Mesendoderm (in vitro differentiated cells): ENCODE data around the gene KIAA1210.

Experiments
- DNase-seq: peaks from one replicate; pipeline ENCODE4 v3.0.0; 2013
- H2AK5ac ChIP-seq: 2 replicates; pipeline ENCODE4 v1.6.1; 2013; ENCODE audit warnings: low read length, inconsistent platforms
- H2BK120ac ChIP-seq: 2 replicates; pipeline ENCODE4 v1.6.1; 2013; ENCODE audit warnings: low read depth, mild to moderate bottlenecking, low read length, moderate library complexity, mixed read lengths
- H2BK15ac ChIP-seq: replicated peaks from 2 replicates; pipeline ENCODE4 v1.6.1; 2013; ENCODE audit warnings: low read depth, mild to moderate bottlenecking, moderate library complexity
- H2BK5ac ChIP-seq: 2 replicates; pipeline ENCODE4 v1.6.1; 2013; ENCODE audit warnings: low read length, inconsistent platforms
- H3K18ac ChIP-seq: 2 replicates; pipeline ENCODE4 v1.6.1; 2013; ENCODE audit warnings: mild to moderate bottlenecking, low read length, mixed read lengths
- H3K23ac ChIP-seq: one replicate; pipeline ENCODE4 v1.6.1; 2013; ENCODE audit warnings: low read length
- H3K27ac ChIP-seq: 2 replicates; pipeline ENCODE4 v1.5.1; 2013; ENCODE audit warnings: low read depth, mild to moderate bottlenecking, inconsistent platforms, low read length, moderate library complexity
- H3K27me3 ChIP-seq: 2 replicates; pipeline ENCODE4 v1.6.1; 2013; ENCODE audit warnings: low read length, control low read depth, mild to moderate bottlenecking, inconsistent platforms; ENCODE audit not compliant: insufficient read depth, poor library complexity
- H3K36me3 ChIP-seq: 2 replicates; pipeline ENCODE4 v1.6.1; 2013; ENCODE audit warnings: low read length, inconsistent platforms; ENCODE audit not compliant: control insufficient read depth, insufficient read depth
- H3K4ac ChIP-seq: one replicate; pipeline ENCODE4 v1.6.1; 2013; ENCODE audit warnings: low read depth, mild to moderate bottlenecking, low read length, moderate library complexity
- H3K4me1 ChIP-seq: 2 replicates; pipeline ENCODE4 v1.6.1; 2013; ENCODE audit warnings: low read depth, low read length, inconsistent platforms; ENCODE audit not compliant: control insufficient read depth
- H3K4me2 ChIP-seq: 2 replicates; pipeline ENCODE4 v1.6.1; 2013; ENCODE audit warnings: low read length
- H3K4me3 ChIP-seq: 2 replicates; pipeline ENCODE4 v1.5.1; 2013; ENCODE audit warnings: mild to moderate bottlenecking, low read length
- H3K56ac ChIP-seq: one replicate; pipeline ENCODE4 v1.6.1; 2013; ENCODE audit warnings: low read length
- H3K79me1 ChIP-seq: 2 replicates; pipeline ENCODE4 v1.6.1; 2013; ENCODE audit warnings: low read length, inconsistent platforms
- H3K79me2 ChIP-seq: 2 replicates; pipeline ENCODE4 v1.6.1; 2013; ENCODE audit warnings: mild to moderate bottlenecking, low read length; ENCODE audit not compliant: control insufficient read depth, insufficient read depth
- H3K9ac ChIP-seq: 2 replicates; pipeline ENCODE4 v1.6.1; 2013; ENCODE audit warnings: low read length, inconsistent platforms
- H4K5ac ChIP-seq: one replicate; pipeline ENCODE4 v1.6.1; 2013; ENCODE audit warnings: low read length
- H4K8ac ChIP-seq: one replicate; pipeline ENCODE4 v1.6.1; 2013; ENCODE audit warnings: low read depth, mild to moderate bottlenecking, control low read depth, low read length, moderate library complexity
- WGBS: extraction: QIAGEN DNeasy Blood & Tissue Kit; methylation state at CpG from one replicate; pipeline ENCODE4 v1.1.7; 2013; ENCODE audit warnings: low lambda C conversion rate, missing lambda C conversion rate; ENCODE audit not compliant: insufficient coverage; ENCODE audit errors: extremely low coverage; 5-methylcytosine and 5-hydroxymethylcytosine counted together

KIAA1210 gene

DNA sequence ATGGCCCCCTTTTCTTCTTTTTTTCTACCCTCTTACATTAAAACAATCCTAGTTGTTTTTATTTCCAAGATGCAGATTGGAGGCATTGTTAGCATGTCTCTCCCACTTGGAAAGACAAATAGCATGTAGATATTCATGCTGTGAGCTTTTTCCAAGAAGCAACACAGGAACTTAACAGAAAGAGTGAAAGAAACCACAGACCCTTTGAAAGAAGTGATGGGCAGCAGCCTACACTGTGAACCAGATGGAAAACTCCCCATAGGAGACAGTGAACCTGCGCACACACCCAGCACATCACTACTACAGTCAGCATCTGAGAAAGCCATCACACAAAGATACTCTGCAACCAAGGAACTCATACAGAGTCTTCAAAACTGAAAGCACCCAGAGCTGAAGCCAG is 37.0 kb downstream of the KIAA1210 start:
- H3K18ac ChIP-seq = no peak overlapping the region
- no peak overlapping the region for H3K4me2 ChIP-seq
- no peak overlapping the region for H2BK120ac ChIP-seq
- H2BK15ac ChIP-seq = no peak overlapping the region
- H3K56ac ChIP-seq = no peak overlapping the region
- H2AK5ac ChIP-seq = no peak overlapping the region
- no CpG with 5 or more reads among the region's 1 CpG for WGBS
- H3K4me1 ChIP-seq = no peaks in the 10 kb centered on the region
- no peaks in the 10 kb centered on the region for H3K79me1 ChIP-seq
- H2BK5ac ChIP-seq = no peak overlapping the region
- H3K4me3 ChIP-seq = no peak overlapping the region
- no peaks in the 10 kb centered on the region for H3K27me3 ChIP-seq
- no peak overlapping the region for H4K8ac ChIP-seq
- no peak overlapping the region for H3K23ac ChIP-seq
- H4K5ac ChIP-seq = no peak overlapping the region
- no peak for DNase-seq
- no peak overlapping the region for H3K4ac ChIP-seq
- no peak overlapping the region for H3K9ac ChIP-seq
- no peak overlapping the region for H3K27ac ChIP-seq
- H3K36me3 ChIP-seq = no peaks in the 10 kb centered on the region
- H3K79me2 ChIP-seq = no peaks in the 10 kb centered on the region

DNA sequence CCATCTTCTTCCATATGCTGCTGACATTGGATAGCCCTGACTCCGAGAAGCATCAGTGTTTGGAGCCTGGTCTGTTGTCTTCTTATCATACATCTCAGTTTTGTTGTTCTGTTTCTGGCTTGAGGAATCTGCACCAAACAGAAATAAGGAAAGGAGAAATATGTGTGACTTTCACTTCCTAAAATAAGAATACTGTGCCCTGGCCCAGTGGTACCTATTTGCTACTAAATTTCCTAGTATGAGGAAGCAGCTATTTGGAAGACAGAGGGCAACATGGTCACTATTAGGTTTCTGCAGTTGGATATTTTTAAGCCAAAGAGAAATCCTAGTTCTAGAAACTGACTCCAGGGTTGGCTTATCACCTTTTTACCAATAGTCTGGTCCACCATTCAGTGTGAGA is 38.0 kb downstream of the KIAA1210 start:
- Histone ChIP-seq H2BK120ac (no peak overlapping the region), H3K79me2 (no peaks in the 10 kb centered on the region), H3K23ac (no peak overlapping the region), H3K9ac (no peak overlapping the region), H3K4me3 (no peak overlapping the region), H3K36me3 (no peaks in the 10 kb centered on the region), H3K4me2 (no peak overlapping the region), H3K27ac (no peak overlapping the region), H3K79me1 (no peaks in the 10 kb centered on the region), H2AK5ac (no peak overlapping the region), H3K4ac (no peak overlapping the region), H3K27me3 (no peaks in the 10 kb centered on the region), H3K18ac (no peak overlapping the region), H4K8ac (no peak overlapping the region), H3K4me1 (no peaks in the 10 kb centered on the region), H2BK15ac (no peak overlapping the region), H2BK5ac (no peak overlapping the region), H4K5ac (no peak overlapping the region), H3K56ac (no peak overlapping the region)
- no CpG with 5 or more reads among the region's 1 CpG for WGBS
- DNase-seq = no peak

DNA sequence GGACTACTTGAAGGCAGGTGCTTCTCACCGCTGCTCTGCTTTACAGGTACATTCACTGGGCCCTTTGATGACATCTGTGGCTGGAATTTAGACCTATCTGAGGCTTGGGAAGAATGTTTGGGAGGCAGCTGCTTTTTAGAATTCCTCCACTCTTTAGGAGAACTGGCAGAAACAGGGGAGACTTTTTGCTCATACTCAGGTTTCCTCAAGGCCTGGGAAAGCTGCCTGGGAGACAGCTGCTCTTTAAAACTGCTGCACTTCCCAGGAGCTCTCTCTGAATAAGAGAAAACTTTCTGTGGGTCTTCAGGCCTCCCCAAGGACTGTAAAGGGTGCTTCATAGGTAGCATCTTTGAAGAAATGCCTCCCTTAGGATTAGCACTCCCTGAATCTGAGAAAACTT is 40.5 kb downstream of the KIAA1210 start:
- Histone ChIP-seq H3K4ac (no peak overlapping the region), H3K4me2 (no peak overlapping the region), H3K36me3 (no peaks in the 10 kb centered on the region), H2BK5ac (no peak overlapping the region), H3K18ac (no peak overlapping the region), H3K9ac (no peak overlapping the region), H2BK15ac (no peak overlapping the region), H4K5ac (no peak overlapping the region), H3K4me3 (no peak overlapping the region), H3K56ac (no peak overlapping the region), H3K23ac (no peak overlapping the region), H3K79me2 (no peaks in the 10 kb centered on the region), H3K79me1 (no peaks in the 10 kb centered on the region), H4K8ac (no peak overlapping the region), H3K27me3 (no peaks in the 10 kb centered on the region), H3K4me1 (no peaks in the 10 kb centered on the region), H3K27ac (no peak overlapping the region), H2BK120ac (no peak overlapping the region), H2AK5ac (no peak overlapping the region)
- no CpG with 5 or more reads among the region's 1 CpG for WGBS
- DNase-seq = no peak

DNA sequence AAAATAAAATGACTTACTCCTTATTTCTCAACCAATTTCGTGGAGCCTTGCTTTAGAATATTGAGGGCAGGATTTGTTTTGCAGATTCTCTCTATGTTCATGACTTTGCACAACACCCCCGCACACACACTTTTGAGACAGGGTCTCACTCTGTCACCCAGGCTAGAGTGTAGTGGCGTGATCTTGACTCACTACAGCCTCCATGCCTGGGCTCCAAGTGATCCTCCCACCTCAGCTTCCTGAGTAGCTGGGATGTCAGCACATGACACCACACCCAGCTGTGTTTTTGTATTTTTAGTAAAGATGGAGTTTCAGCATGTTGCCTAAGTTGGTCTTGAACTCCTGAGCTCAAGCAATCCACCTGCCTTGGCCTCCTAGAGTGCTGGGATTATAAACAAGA is 42.8 kb downstream of the KIAA1210 start:
- no peak overlapping the region for H4K5ac ChIP-seq
- no peaks in the 10 kb centered on the region for H3K27me3 ChIP-seq
- H2AK5ac ChIP-seq = no peak overlapping the region
- H3K36me3 ChIP-seq = no peaks in the 10 kb centered on the region
- no peak overlapping the region for H3K18ac ChIP-seq
- H3K23ac ChIP-seq = no peak overlapping the region
- no CpG with 5 or more reads among the region's 3 CpGs for WGBS
- H3K9ac ChIP-seq = no peak overlapping the region
- no peaks in the 10 kb centered on the region for H3K4me1 ChIP-seq
- no peaks in the 10 kb centered on the region for H3K79me2 ChIP-seq
- no peak overlapping the region for H2BK15ac ChIP-seq
- no peak overlapping the region for H4K8ac ChIP-seq
- H3K27ac ChIP-seq = no peak overlapping the region
- no peak overlapping the region for H3K4me2 ChIP-seq
- no peak overlapping the region for H3K56ac ChIP-seq
- no peak for DNase-seq
- H2BK5ac ChIP-seq = no peak overlapping the region
- H3K4ac ChIP-seq = no peak overlapping the region
- no peaks in the 10 kb centered on the region for H3K79me1 ChIP-seq
- no peak overlapping the region for H3K4me3 ChIP-seq
- no peak overlapping the region for H2BK120ac ChIP-seq

DNA sequence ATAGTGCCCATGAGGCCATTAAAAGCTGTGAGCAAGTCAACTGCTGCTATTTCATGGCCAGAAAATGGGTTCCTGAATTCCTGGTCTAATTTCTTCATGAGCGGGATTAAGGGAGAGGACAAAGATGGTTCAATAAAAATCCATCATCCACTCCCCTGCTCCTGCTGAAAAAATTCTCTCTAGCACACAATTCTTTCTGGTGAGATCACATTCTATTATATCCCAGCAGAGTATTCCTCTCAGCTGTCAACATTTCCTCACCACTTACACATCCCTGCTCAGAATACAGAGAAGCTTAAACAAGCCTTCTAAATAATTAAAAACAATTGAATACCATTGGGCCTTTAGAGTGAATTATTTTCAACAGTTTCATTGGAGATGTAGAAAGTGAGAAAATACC is 45.3 kb downstream of the KIAA1210 start:
- Histone ChIP-seq H4K5ac (no peak overlapping the region), H3K9ac (no peak overlapping the region), H3K4ac (no peak overlapping the region), H2BK120ac (no peak overlapping the region), H3K18ac (no peak overlapping the region), H3K4me3 (no peak overlapping the region), H3K23ac (no peak overlapping the region), H3K27ac (no peak overlapping the region), H2BK5ac (no peak overlapping the region), H4K8ac (no peak overlapping the region), H3K27me3 (no peaks in the 10 kb centered on the region), H3K79me1 (no peaks in the 10 kb centered on the region), H3K4me1 (no peaks in the 10 kb centered on the region), H3K36me3 (no peaks in the 10 kb centered on the region), H2BK15ac (no peak overlapping the region), H2AK5ac (no peak overlapping the region), H3K79me2 (no peaks in the 10 kb centered on the region), H3K56ac (no peak overlapping the region), H3K4me2 (no peak overlapping the region)
- WGBS = no CpG with 5 or more reads among the region's 1 CpG
- no peak for DNase-seq

DNA sequence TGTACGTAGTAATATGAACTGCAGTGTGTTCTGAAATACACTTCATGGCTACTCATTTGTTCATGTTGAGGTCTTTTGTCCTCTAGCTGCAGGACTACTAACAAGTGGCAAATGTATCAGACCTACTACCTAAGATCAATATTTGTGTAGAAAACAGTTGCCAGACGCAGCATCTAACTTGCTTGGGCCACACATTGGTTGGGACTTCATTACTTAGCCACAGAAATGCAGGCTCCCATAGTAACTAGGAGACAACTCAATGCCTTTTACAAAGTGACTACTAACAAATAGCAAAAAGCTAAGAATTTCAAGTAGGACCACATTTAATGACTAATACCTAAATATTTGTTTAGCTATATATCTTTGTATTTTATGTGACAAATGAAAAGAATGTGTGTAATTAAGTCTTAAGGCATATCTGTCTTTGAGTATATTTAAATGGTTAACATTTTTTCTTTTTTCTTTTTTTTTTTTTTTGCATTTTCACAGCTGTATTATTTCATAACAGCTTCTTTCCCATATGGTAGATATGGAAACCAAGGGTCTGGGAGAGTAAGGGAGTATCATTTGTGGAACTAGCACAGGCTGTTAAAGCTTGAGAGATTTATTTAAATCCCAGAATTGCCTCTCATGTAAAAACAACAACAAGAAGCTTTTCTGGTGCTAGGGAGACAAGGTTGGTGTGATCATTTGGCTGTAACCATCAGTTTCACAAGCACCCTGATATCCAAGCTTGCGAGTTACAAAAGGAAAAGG is 52.2 kb downstream of the KIAA1210 start:
- Histone ChIP-seq H4K8ac (no peak overlapping the region), H3K56ac (no peak overlapping the region), H2BK15ac (no peak overlapping the region), H3K27ac (no peak overlapping the region), H3K18ac (no peak overlapping the region), H2BK120ac (no peak overlapping the region), H3K4me1 (no peaks in the 10 kb centered on the region), H3K23ac (no peak overlapping the region), H3K4me2 (no peak overlapping the region), H3K4me3 (no peak overlapping the region), H2BK5ac (no peak overlapping the region), H3K36me3 (no peaks in the 10 kb centered on the region), H3K9ac (no peak overlapping the region), H3K4ac (no peak overlapping the region), H3K79me1 (no peaks in the 10 kb centered on the region), H3K27me3 (no peaks in the 10 kb centered on the region), H3K79me2 (no peaks in the 10 kb centered on the region), H4K5ac (no peak overlapping the region), H2AK5ac (no peak overlapping the region)
- DNase-seq = no peak
- WGBS = no CpG with 5 or more reads among the region's 3 CpGs
